ENCODE measurements around the gene GRK5. TPM values are rescaled to one million over a fixed set of nuclear protein-coding genes. Genes with fewer than 3 reads are reported as not detected.

Gene GRK5
- total RNA-seq, 1 donor = 16.0 TPM

GRCh38 chr10:119292968-119293760 is 85.8 kb downstream of the GRK5 start:
- no peak for DNase-seq (ENCODE audit: low read depth)
- H3K4me3 ChIP-seq (ENCODE audit: low read depth, low read length) = no peak overlapping the region
- no peak for TF ChIP-seq CTCF (IDR thresholded peaks at IDR 0.05; ENCODE audit: insufficient read depth, low read depth, low read length)

GRCh38 chr10:119296703-119297102 is 89.3 kb downstream of the GRK5 start:
- H3K4me3 ChIP-seq (ENCODE audit: low read depth, low read length) = no peak overlapping the region
- DNase-seq (ENCODE audit: low read depth) = no peak
- TF ChIP-seq CTCF (IDR thresholded peaks at IDR 0.05; ENCODE audit: insufficient read depth, low read depth, low read length) = no peak

- no peak for TF ChIP-seq CTCF (IDR thresholded peaks at IDR 0.05; ENCODE audit: insufficient read depth, low read depth, low read length)
- H3K4me3 ChIP-seq (ENCODE audit: low read depth, low read length) = no peak overlapping the region
- DNase-seq (ENCODE audit: low read depth) = no peak
These were observed 90.0 kb downstream of the GRK5 start for GRCh38 chr10:119297207-119297968.

- no peak for TF ChIP-seq CTCF (IDR thresholded peaks at IDR 0.05; ENCODE audit: insufficient read depth, low read depth, low read length)
- H3K4me3 ChIP-seq (ENCODE audit: low read depth, low read length) = no peak overlapping the region
- no peak for DNase-seq (ENCODE audit: low read depth)
These were observed 91.4 kb downstream of the GRK5 start for GRCh38 chr10:119298810-119299209.

- no peak for TF ChIP-seq CTCF (IDR thresholded peaks at IDR 0.05; ENCODE audit: insufficient read depth, low read depth, low read length)
- no peak for DNase-seq (ENCODE audit: low read depth)
- no peak overlapping the region for H3K4me3 ChIP-seq (ENCODE audit: low read depth, low read length)
These were observed 92.2 kb downstream of the GRK5 start for GRCh38 chr10:119299531-119299930.

- H3K4me3 ChIP-seq (ENCODE audit: low read depth, low read length) = no peak overlapping the region
- peak; percentile 25 for DNase-seq (ENCODE audit: low read depth)
- no peak for TF ChIP-seq CTCF (IDR thresholded peaks at IDR 0.05; ENCODE audit: insufficient read depth, low read depth, low read length)
These were observed 94.0 kb downstream of the GRK5 start for GRCh38 chr10:119301397-119301796.

Data from fibroblast of villous mesenchyme (primary cell).